Bone marrow (tissue), 2 donors: ENCODE results near the gene SLC9A5.
A peak's percentile ranks its signal among the peaks of the same experiment; 100 is the strongest.

Experiments
- DNase-seq, 2 donors: peaks; one replicate each; lab custom pipeline; 2025; lab: John Stamatoyannopoulos, UW

Gene SLC9A5

GRCh38 chr16:67213197-67214019 lies 35.4 kb upstream of the SLC9A5 start:
- DNase-seq = no peak

DNA sequence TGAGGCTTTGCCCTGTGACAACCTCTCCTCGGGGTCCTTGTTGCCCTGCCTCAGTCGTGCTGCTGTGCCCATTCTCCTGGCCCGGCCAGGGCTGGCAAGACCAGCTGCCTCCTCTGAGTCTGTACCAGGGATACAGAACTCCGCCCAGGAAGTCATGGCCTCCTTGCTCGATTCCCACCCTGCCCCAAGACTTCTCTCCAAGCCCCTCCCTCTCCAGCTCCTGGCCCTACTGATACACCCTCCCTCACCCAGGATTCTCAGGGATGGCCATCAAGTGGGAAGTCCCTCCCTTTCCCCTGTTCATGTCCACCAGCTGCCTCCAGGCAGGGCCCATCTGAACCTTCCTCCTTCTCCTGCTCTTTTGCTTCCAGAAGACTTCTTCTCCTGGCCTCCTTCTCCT lies 33.1 kb upstream of the SLC9A5 start:
- no peak for DNase-seq

DNA sequence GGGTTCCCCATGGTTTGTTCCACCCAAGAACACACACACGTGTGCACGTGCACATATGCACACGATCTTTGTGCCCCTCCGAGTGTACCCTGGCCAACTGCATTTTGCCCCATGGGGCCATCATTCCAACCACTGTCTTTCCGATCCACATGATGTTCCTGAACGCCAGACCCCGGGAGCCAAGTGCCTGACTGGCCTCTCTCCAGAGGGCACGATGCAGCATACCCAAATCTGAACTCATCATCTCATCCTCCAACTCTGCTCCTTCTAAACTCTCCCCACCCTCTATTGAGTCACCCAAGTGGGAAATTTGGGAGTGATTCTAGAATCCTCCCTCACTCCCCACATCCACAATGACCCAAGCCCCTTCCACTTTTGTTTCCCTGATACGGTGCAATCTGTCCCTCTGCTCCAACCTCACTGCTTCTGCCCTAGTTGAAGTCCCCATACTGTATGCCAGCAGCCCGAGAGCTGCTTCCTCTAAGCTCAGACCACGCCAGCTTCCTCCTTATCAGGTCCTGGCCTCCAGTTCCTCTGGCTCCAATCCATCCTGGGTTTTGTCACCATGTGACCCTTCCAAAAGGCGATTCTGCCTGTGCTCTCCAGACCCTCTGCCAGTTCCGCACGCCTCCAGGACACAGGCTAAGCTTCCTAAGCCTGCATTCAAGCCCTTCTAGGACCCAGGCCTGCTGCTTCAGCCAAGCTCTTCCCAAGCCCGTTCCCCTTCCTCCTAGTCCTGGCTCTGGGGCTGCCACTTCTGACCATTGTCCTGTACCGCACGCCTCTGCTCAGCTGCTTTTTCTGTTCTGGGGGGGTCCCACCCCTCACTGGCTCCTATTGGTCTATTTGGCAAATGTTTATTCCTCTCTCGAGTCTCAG lies 31.9 kb upstream of the SLC9A5 start:
- peak in 1 of 2 donors; percentile 5 for DNase-seq

- DNase-seq = no peak
Measured at GRCh38 chr16:67223992-67224391, 24.8 kb upstream of the SLC9A5 start.

- DNase-seq = no peak
Measured at GRCh38 chr16:67226295-67226803, 22.4 kb upstream of the SLC9A5 start.

GRCh38 chr16:67226804-67227566 lies 21.8 kb upstream of the SLC9A5 start, which contains the start of gene TMEM208:
Gene TMEM208 (plus strand): TSS chr16:67227130. CDS start chr16:67227219, 89 bp downstream.
- peak; percentile 95 for DNase-seq

DNA sequence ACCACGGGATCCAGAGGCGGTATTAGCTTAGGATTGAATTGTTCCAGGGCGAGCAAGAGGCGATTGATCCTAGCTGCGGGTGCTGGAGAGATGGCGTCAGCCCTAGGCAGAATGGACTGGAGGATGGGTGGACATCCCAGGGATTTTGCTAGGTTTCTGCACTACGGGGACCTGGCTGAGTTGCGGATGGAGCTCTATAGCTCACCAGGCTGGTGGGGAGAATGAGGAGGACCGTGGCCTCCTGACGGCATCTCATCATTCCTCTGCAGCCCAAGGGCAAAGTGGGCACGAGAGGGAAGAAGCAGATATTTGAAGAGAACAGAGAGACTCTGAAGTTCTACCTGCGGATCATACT lies 21.2 kb upstream of the SLC9A5 start:
- DNase-seq = no peak

- no peak for DNase-seq
Measured at GRCh38 chr16:67228034-67228785, 20.6 kb upstream of the SLC9A5 start.

GRCh38 chr16:67228905-67229304 lies 19.9 kb upstream of the SLC9A5 start:
- DNase-seq = no peak

DNA sequence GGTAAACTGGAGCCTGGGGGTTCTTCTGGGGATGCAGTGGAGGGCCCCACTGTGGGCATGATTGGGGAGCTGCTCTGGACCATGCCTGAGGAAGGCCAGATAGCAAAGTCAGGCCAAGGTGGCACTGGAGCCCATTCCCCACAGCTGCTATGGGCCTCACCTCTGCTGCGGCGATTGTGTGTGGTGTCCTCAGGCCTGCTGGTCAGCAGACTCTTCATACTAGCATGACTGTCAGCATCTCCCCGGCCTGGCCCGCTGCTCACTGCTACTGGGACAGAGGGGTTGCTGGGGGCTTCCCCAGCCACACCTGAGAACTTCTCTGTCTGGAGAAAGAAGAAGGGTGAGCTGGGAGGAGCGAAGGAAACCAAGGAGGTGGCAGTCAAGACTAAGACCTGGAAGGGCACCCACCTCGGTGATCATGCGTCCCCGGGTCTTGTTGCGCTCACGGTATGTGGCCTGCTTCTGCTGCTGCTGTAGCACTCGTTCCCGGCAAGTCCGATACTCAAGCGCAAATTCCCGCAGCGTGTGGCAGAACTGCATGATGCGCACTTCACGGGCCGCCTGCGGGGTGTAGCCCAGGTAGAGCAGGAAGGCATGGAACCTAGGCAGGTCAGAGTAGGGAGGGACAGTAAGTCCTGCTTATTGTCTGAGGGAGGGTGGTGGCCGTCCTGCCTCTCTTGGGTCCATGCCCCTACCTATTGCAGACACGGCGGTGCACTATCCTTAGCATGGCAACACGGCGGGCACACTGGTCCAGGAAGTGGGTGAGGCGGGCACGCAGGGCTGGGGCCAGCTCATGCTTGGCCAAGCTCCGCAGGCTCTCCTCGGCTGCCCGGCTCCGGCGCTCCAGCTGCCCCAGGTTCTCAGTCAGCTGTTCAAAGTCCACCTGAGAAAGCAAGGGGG lies 18.6 kb upstream of the SLC9A5 start:
- DNase-seq = no peak

GRCh38 chr16:67230809-67231660 lies 17.7 kb upstream of the SLC9A5 start:
- no peak for DNase-seq

DNA sequence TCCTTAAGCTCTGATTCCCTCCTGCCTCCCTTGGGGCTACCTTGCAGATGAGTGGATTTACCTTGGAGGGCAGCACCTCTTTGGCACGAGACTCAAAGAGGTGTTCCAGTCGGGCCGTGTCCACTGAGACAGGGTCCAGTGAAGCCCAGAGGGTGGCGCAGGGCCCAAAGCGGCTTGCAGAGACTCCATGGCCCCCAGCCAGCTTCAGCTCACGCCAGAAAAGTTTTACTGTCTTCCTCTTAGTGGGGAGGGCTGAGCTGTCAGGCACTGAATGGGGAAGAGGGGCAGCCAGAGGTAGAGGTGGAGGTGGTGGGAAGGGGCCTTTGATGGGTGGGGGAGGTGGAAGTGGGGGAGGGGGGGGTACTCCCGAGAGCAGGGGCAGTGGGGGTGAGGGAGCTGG lies 15.2 kb upstream of the SLC9A5 start:
- no peak for DNase-seq

- DNase-seq = no peak
Measured at GRCh38 chr16:67234180-67234597, 14.6 kb upstream of the SLC9A5 start.

DNA sequence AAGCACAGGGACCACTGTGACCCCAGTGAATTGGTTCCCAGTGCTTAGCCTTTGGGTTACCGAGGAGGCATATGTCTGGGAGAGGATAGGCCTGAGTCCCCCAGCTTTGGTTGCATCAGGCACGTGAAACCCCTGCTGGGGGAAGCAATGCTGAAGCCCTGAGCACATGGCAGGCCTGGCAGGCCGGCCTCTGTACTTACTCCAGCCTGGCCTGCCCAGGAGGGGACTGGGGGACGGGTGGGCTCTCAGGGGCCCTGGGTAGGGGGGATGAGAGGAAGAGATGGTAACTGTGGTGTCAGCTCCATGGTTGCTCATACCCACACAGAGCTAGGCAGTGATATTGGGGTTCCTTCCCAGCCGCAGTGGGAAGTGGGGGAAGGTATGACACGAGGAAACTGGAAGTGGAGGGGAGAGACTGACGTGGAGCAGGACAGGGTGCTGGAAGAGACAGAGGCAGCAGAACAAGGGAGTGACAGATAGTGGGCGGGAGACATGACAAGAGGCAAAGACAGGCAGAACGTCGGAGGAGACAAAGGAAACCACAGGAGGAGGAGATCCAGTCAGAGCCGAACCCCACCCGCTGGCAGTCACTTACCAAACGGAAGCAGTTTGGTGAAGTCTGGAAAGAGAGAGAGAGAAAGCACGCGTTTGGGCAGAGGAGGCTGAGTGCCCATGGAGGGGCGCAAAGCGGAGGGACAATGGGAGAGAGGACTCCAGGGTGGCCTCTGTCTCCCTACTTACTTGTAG lies 12.8 kb upstream of the SLC9A5 start:
- no peak for DNase-seq

GRCh38 chr16:67236563-67237395 lies 12.0 kb upstream of the SLC9A5 start:
- no peak for DNase-seq

GRCh38 chr16:67237396-67238277 lies 11.1 kb upstream of the SLC9A5 start:
- DNase-seq = no peak

- DNase-seq = no peak
Measured at GRCh38 chr16:67238278-67238575, 10.6 kb upstream of the SLC9A5 start.
